ENCODE results near the gene ARHGAP9. TPM values are rescaled to one million over a fixed set of nuclear protein-coding genes. Genes with fewer than 3 reads are reported as not detected.

Gene ARHGAP9
- total RNA-seq, 2 experiments from 2014 or later: 218 to 259 TPM

GRCh38 chr12:57485695-57486094 lies 6.0 kb upstream of the ARHGAP9 start:
- CTCF ChIA-PET: interaction anchor here (0.6 to 2.1 kb wide), 5 partner anchors 9 to 52 kb away, joined by 3 to 6 read pairs (median 3); no protein-coding TSS in a partner anchor
- Mint-ChIP-seq H3K27me3 (no peaks in the 10 kb centered on the region), H3K4me1 (peaks cover 40% of the 10 kb centered on the region), H3K27ac (peak overlapping the region; percentile 42), H3K36me3 (ENCODE audit: low read depth) (peaks cover 21% of the 10 kb centered on the region), H3K9me3 (no peaks in the 10 kb centered on the region), H3K4me3 (no peak overlapping the region)
- POLR2A ChIA-PET: no interaction called here
- no peak for DNase-seq

GRCh38 chr12:57483466-57483865 lies 3.8 kb upstream of the ARHGAP9 start:
- Mint-ChIP-seq H3K9me3 (no peaks in the 10 kb centered on the region), H3K4me1 (peaks cover 48% of the 10 kb centered on the region), H3K27me3 (no peaks in the 10 kb centered on the region), H3K4me3 (no peak overlapping the region), H3K27ac (no peak overlapping the region), H3K36me3 (ENCODE audit: low read depth) (peaks cover 13% of the 10 kb centered on the region)
- no peak for DNase-seq
- ChIA-PET POLR2A (no interaction called here), CTCF (interaction anchor here (0.6 to 1.8 kb wide), 4 partner anchors 7 to 878 kb away, joined by 3 to 4 read pairs (median 3); no protein-coding TSS in a partner anchor)

- Mint-ChIP-seq H3K4me1 (peaks cover 47% of the 10 kb centered on the region), H3K4me3 (no peak overlapping the region), H3K9me3 (no peaks in the 10 kb centered on the region), H3K27me3 (no peaks in the 10 kb centered on the region), H3K36me3 (ENCODE audit: low read depth) (peaks cover 24% of the 10 kb centered on the region), H3K27ac (peak overlapping the region; percentile 93)
- no peak for DNase-seq
- POLR2A ChIA-PET: no interaction called here
- CTCF ChIA-PET: interaction anchor here (1.4 to 1.8 kb wide), 2 partner anchors 9 to 23 kb away, joined by 3 read pairs; no protein-coding TSS in a partner anchor
Measured at GRCh38 chr12:57481671-57482070, 2.0 kb upstream of the ARHGAP9 start.

DNA sequence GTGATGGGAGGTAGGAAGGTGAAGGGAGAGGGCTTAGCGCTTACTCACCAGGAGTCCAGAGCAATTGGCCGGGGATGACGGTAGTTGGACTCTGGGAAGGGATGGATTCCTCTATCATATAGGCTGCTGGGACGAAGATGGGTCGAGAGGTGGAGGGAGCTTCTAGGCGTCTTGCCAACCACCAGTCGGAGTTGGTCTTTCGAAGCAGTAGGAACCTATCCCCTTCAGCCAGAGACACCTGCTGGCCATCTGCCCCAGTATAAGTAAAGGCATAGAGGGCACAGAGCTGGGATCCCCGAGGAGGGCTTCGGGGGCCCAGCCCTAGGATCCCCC lies 657 bp downstream of the ARHGAP9 start:
- ChIA-PET CTCF (interaction anchor here (0.6 to 2.9 kb wide), 5 partner anchors 8 to 253 kb away, joined by 3 to 17 read pairs (median 4); partner anchors contain the start of gene GLI1), POLR2A (interaction anchor here (0.7 kb wide), 1 partner anchor 238 kb away, joined by 3 read pairs; no protein-coding TSS in a partner anchor)
- peak overlapping the region; percentile 91 for H3K4me3 Mint-ChIP-seq
- DNase-seq: no peak
- H3K27me3 Mint-ChIP-seq: no peaks in the 10 kb centered on the region
- no peaks in the 10 kb centered on the region for H3K9me3 Mint-ChIP-seq
- peaks cover 62% of the 10 kb centered on the region for H3K4me1 Mint-ChIP-seq
- peaks cover 41% of the 10 kb centered on the region for H3K36me3 Mint-ChIP-seq (ENCODE audit: low read depth)
- peak overlapping the region; percentile 93 for H3K27ac Mint-ChIP-seq

GRCh38 chr12:57477710-57478681 lies 1.7 kb downstream of the ARHGAP9 start:
- peak overlapping the region; percentile 91 for H3K4me3 Mint-ChIP-seq
- H3K27ac Mint-ChIP-seq: peak overlapping the region; percentile 93
- ChIA-PET POLR2A (no interaction called here), CTCF (interaction anchor here (0.9 to 2.9 kb wide), 12 partner anchors 7 to 252 kb away, joined by 3 to 23 read pairs (median 6); partner anchors contain the start of genes GLI1 and INHBE)
- peak; percentile 68 for DNase-seq
- H3K27me3 Mint-ChIP-seq: no peaks in the 10 kb centered on the region
- H3K4me1 Mint-ChIP-seq: peaks cover 64% of the 10 kb centered on the region
- peaks cover 48% of the 10 kb centered on the region for H3K36me3 Mint-ChIP-seq (ENCODE audit: low read depth)
- H3K9me3 Mint-ChIP-seq: no peaks in the 10 kb centered on the region

DNA sequence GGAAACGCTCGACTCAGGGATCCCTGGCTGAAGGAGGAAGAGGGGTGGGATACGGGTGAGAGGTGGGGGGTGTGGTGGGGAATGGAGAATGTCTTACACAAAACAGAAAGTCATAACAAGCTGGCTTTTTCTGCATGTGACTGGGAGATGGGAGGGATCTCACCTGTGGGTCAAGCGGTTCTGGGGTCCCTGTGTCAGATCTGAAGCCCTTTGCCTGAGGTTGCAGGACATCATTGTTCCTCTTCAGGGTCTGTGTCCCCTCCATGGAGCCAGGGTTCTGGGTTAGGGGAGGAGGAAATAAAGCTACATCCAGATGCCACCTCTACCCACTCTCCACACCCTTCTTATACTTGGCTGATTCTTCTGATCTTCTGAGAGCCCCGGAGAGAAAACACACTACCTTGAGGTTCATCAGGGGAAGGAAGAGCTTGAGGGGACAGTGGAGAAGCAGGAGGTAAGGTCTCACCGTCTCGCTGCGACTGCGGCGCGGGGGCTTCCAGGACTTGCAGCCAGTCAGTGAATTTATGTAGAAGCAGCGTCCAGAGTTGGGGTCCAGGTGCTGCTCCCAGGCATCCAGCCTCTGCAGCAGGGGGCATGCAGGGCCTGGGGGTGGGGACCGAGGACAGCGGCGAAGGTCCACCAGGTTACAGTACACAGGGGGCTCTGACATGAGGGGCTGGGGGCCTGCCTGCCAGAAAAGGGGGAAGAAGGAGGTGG lies 2.5 kb downstream of the ARHGAP9 start:
- H3K27me3 Mint-ChIP-seq: no peaks in the 10 kb centered on the region
- peaks cover 55% of the 10 kb centered on the region for H3K36me3 Mint-ChIP-seq (ENCODE audit: low read depth)
- H3K9me3 Mint-ChIP-seq: no peaks in the 10 kb centered on the region
- ChIA-PET POLR2A (no interaction called here), CTCF (interaction anchor here (0.7 to 2.6 kb wide), 12 partner anchors 8 to 238 kb away, joined by 3 to 23 read pairs (median 6); partner anchors contain the start of genes B4GALNT1, GLI1 and INHBE)
- H3K27ac Mint-ChIP-seq: peak overlapping the region; percentile 93
- H3K4me1 Mint-ChIP-seq: peaks cover 70% of the 10 kb centered on the region
- peak overlapping the region; percentile 91 for H3K4me3 Mint-ChIP-seq
- peak; percentile 30 for DNase-seq

- no peaks in the 10 kb centered on the region for H3K9me3 Mint-ChIP-seq
- POLR2A ChIA-PET: no interaction called here
- peak overlapping the region; percentile 91 for H3K4me3 Mint-ChIP-seq
- peak overlapping the region; percentile 93 for H3K27ac Mint-ChIP-seq
- CTCF ChIA-PET: interaction anchor here (0.6 to 2.6 kb wide), 14 partner anchors 9 to 274 kb away, joined by 3 to 23 read pairs (median 4); partner anchors contain the start of genes B4GALNT1, GLI1 and INHBE
- H3K27me3 Mint-ChIP-seq: no peaks in the 10 kb centered on the region
- peak; percentile 80 for DNase-seq
- peaks cover 60% of the 10 kb centered on the region for H3K36me3 Mint-ChIP-seq (ENCODE audit: low read depth)
- peaks cover 69% of the 10 kb centered on the region for H3K4me1 Mint-ChIP-seq
Measured at GRCh38 chr12:57476162-57476992, 3.3 kb downstream of the ARHGAP9 start.

GRCh38 chr12:57475271-57476161 lies 4.2 kb downstream of the ARHGAP9 start:
- Mint-ChIP-seq H3K36me3 (ENCODE audit: low read depth) (peaks cover 66% of the 10 kb centered on the region), H3K4me1 (peaks cover 61% of the 10 kb centered on the region), H3K27me3 (no peaks in the 10 kb centered on the region), H3K27ac (peak overlapping the region; percentile 93), H3K9me3 (no peaks in the 10 kb centered on the region), H3K4me3 (peak overlapping the region; percentile 91)
- no peak for DNase-seq
- POLR2A ChIA-PET: no interaction called here
- CTCF ChIA-PET: interaction anchor here (0.6 to 2.4 kb wide), 13 partner anchors 9 to 233 kb away, joined by 3 to 14 read pairs (median 5); partner anchors contain the start of genes GLI1 and INHBE

GRCh38 chr12:57474862-57475261 lies 4.8 kb downstream of the ARHGAP9 start:
- DNase-seq: no peak
- Mint-ChIP-seq H3K9me3 (no peaks in the 10 kb centered on the region), H3K4me3 (peak overlapping the region; percentile 49), H3K27ac (peak overlapping the region; percentile 47), H3K4me1 (peaks cover 55% of the 10 kb centered on the region), H3K27me3 (no peaks in the 10 kb centered on the region), H3K36me3 (ENCODE audit: low read depth) (peaks cover 65% of the 10 kb centered on the region)
- ChIA-PET CTCF (interaction anchor here (1.0 to 2.4 kb wide), 7 partner anchors 10 to 232 kb away, joined by 3 to 14 read pairs (median 4); partner anchors contain the start of gene GLI1), POLR2A (interaction anchor here (0.6 kb wide), 1 partner anchor 78 kb away, joined by 3 read pairs; no protein-coding TSS in a partner anchor)

GRCh38 chr12:57474430-57474829 lies 5.2 kb downstream of the ARHGAP9 start:
- Mint-ChIP-seq H3K4me1 (peaks cover 51% of the 10 kb centered on the region), H3K27ac (peak overlapping the region; percentile 47), H3K27me3 (no peaks in the 10 kb centered on the region), H3K9me3 (no peaks in the 10 kb centered on the region), H3K36me3 (ENCODE audit: low read depth) (peaks cover 65% of the 10 kb centered on the region), H3K4me3 (peak overlapping the region; percentile 49)
- POLR2A ChIA-PET: interaction anchor here (0.6 kb wide), 1 partner anchor 79 kb away, joined by 3 read pairs; no protein-coding TSS in a partner anchor
- CTCF ChIA-PET: interaction anchor here (0.5 to 2.4 kb wide), 8 partner anchors 10 to 232 kb away, joined by 3 to 14 read pairs (median 4); partner anchors contain the start of genes DCTN2 and GLI1
- DNase-seq: no peak

GRCh38 chr12:57473886-57474285 lies 5.8 kb downstream of the ARHGAP9 start:
- Mint-ChIP-seq H3K27ac (no peak overlapping the region), H3K4me1 (peaks cover 45% of the 10 kb centered on the region), H3K4me3 (peak overlapping the region; percentile 49), H3K9me3 (no peaks in the 10 kb centered on the region), H3K36me3 (ENCODE audit: low read depth) (peaks cover 68% of the 10 kb centered on the region), H3K27me3 (no peaks in the 10 kb centered on the region)
- ChIA-PET POLR2A (no interaction called here), CTCF (interaction anchor here (0.5 to 2.4 kb wide), 6 partner anchors 11 to 73 kb away, joined by 3 to 14 read pairs (median 4); partner anchors contain the start of genes DCTN2 and GLI1)
- DNase-seq: no peak
